ENCODE measurements around the gene SH3TC2. TPM values are rescaled to one million over a fixed set of nuclear protein-coding genes. Genes with fewer than 3 reads are reported as not detected.

Gene SH3TC2
- total RNA-seq, 1 donor from 2014 or later: not detected

DNA sequence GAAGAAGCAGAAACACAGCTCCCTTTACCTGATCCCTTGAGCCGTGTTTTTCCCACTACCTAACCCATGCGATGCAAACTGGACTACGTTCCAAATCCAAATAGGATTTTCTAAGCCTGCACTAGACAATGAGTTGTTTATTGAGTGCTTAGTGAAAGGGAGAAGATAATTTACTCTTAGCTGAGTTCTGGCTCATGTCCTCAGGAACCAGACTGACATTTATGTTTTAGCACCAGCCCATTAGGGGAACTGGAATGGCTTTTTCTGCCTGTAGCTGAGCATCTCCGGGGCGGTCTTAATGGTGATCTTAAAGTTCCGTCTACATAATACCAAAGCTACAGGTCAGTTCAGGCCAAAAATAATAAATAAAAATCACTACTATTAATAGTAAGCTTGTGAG is 81.5 kb downstream of the SH3TC2 start:
- Mint-ChIP-seq H3K27me3 (peaks cover 5% of the 10 kb centered on the region), H3K36me3 (ENCODE audit: low read depth) (no peaks in the 10 kb centered on the region), H3K4me3 (no peak overlapping the region), H3K27ac (no peak overlapping the region), H3K9me3 (peaks cover 7% of the 10 kb centered on the region), H3K4me1 (no peaks in the 10 kb centered on the region)
- TF ChIP-seq, protein P1, sequence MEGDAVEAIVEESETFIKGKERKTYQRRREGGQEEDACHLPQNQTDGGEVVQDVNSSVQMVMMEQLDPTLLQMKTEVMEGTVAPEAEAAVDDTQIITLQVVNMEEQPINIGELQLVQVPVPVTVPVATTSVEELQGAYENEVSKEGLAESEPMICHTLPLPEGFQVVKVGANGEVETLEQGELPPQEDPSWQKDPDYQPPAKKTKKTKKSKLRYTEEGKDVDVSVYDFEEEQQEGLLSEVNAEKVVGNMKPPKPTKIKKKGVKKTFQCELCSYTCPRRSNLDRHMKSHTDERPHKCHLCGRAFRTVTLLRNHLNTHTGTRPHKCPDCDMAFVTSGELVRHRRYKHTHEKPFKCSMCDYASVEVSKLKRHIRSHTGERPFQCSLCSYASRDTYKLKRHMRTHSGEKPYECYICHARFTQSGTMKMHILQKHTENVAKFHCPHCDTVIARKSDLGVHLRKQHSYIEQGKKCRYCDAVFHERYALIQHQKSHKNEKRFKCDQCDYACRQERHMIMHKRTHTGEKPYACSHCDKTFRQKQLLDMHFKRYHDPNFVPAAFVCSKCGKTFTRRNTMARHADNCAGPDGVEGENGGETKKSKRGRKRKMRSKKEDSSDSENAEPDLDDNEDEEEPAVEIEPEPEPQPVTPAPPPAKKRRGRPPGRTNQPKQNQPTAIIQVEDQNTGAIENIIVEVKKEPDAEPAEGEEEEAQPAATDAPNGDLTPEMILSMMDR (IDR thresholded peaks at IDR 0.05): no peak
- no peak for ATAC-seq (ENCODE audit: low read depth)
- ChIA-PET CTCF (interaction anchor here (1.1 to 1.4 kb wide), 2 partner anchors 24 to 240 kb away, joined by 3 to 5 read pairs; no protein-coding TSS in a partner anchor), POLR2A (no interaction called here)
- no peak for DNase-seq
- intact Hi-C loops (cut with micrococcal nuclease): no loop called here

DNA sequence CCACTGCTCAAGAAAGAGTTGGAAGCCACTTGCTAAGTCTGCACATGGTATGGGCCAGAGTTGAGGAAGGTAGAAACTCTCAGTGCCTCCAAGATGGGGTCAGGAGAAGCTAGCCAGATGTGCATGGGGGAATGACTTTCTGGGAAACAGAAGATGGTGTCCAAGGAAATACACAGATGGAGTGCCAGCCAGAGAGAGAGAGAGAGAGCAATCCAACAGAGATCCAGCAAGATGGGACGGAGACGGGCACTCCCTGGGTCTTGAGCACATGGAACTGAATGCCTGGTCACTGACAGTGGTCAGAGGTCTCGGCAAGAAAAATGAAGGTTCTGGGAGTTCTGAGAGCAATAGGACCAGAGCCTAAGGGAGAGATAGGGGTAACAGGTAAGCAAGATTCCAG is 82.1 kb downstream of the SH3TC2 start:
- CTCF ChIA-PET: interaction anchor here (0.8 to 1.1 kb wide), 2 partner anchors 23 to 247 kb away, joined by 3 to 5 read pairs; no protein-coding TSS in a partner anchor
- H3K27ac Mint-ChIP-seq: no peak overlapping the region
- intact Hi-C loops (cut with micrococcal nuclease): no loop called here
- ATAC-seq (ENCODE audit: low read depth): no peak
- H3K4me1 Mint-ChIP-seq: no peaks in the 10 kb centered on the region
- POLR2A ChIA-PET: no interaction called here
- H3K4me3 Mint-ChIP-seq: no peak overlapping the region
- TF ChIP-seq, protein P1 (IDR thresholded peaks at IDR 0.05): no peak
- DNase-seq: no peak
- no peaks in the 10 kb centered on the region for H3K36me3 Mint-ChIP-seq (ENCODE audit: low read depth)
- peaks cover 5% of the 10 kb centered on the region for H3K27me3 Mint-ChIP-seq
- peaks cover 7% of the 10 kb centered on the region for H3K9me3 Mint-ChIP-seq

DNA sequence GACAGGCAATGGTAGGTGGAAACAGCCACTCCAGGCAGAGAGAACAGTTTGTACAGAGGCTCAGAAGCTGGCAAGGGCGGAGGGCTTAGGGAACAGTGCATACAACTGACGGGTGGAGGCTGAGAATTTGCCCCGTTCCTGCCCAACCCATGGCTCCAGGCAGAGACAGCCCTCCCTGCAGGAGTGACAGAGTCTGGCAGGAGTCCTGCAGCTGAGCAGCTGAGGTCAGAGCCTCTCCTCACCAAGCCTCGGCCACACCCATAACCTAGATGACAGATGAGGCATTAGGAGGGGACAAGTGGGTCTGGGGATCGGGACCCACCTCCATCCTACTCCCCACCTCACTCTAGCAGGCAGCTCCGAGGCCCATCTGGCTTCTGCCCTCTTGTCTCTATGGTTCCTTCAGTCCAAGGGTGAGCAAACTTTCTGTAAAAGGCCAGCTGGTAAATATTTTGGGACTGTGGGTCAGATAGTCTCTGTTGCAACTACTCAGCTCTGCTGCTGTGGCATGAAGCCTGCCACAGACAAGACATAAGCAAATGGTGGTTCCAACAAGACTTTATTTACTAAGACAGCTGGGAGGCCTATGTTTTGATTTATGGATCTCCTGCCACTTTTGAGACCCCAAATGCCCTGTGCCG is 83.7 kb downstream of the SH3TC2 start:
- no peak for DNase-seq
- no peak overlapping the region for H3K27ac Mint-ChIP-seq
- ChIA-PET POLR2A (no interaction called here), CTCF (interaction anchor here (3.0 kb wide), 1 partner anchor 22 kb away, joined by 9 read pairs; no protein-coding TSS in a partner anchor)
- ATAC-seq (ENCODE audit: low read depth): no peak
- TF ChIP-seq, protein P1 (IDR thresholded peaks at IDR 0.05): no peak
- peaks cover 5% of the 10 kb centered on the region for H3K27me3 Mint-ChIP-seq
- no peak overlapping the region for H3K4me3 Mint-ChIP-seq
- peaks cover 4% of the 10 kb centered on the region for H3K9me3 Mint-ChIP-seq
- no peaks in the 10 kb centered on the region for H3K4me1 Mint-ChIP-seq
- intact Hi-C loops (cut with micrococcal nuclease): no loop called here
- no peaks in the 10 kb centered on the region for H3K36me3 Mint-ChIP-seq (ENCODE audit: low read depth)

DNA sequence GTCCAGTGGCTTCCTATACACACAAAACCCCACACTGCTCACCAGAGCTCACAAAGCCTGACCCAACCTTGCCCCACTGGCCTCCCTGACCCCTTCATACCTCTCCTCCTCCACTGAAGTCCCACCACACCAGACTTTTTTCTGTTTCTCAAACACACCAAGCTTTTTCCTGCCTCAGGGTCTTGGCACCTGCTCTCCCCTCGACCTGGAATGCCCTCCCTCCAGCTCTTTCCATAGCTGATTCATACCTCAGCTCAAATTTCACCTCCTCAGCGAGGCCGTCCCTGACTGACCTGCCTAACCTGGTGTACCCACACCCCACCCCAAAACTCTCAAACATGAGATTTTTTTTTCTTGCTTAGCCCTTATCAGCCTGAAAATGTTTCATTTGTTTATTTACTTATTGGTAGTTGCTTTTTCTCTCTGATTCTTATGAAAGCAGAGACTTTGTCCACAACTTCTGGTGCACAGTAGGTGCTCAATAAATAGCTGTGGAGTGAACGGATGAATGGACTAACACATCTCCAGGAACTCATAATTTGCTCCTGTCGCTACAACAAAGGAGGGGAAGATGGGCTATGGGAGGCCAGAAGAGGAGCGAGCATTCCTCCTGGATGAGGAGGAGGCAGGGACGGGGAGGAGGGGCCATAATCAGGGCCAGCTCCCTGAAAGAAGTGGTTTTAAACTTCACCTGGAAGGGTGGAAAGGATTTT is 84.3 kb downstream of the SH3TC2 start:
- DNase-seq: no peak
- intact Hi-C loops (cut with micrococcal nuclease): no loop called here
- POLR2A ChIA-PET: no interaction called here
- TF ChIP-seq, protein P1 (IDR thresholded peaks at IDR 0.05): no peak
- Mint-ChIP-seq H3K4me3 (no peak overlapping the region), H3K36me3 (ENCODE audit: low read depth) (no peaks in the 10 kb centered on the region), H3K4me1 (no peaks in the 10 kb centered on the region), H3K9me3 (no peaks in the 10 kb centered on the region), H3K27ac (no peak overlapping the region), H3K27me3 (peaks cover 5% of the 10 kb centered on the region)
- no peak for ATAC-seq (ENCODE audit: low read depth)
- CTCF ChIA-PET: interaction anchor here (1.7 to 3.0 kb wide), 2 partner anchors 21 to 248 kb away, joined by 4 to 9 read pairs; no protein-coding TSS in a partner anchor

Data from activated B cell treated with CpG ODN at 0.5 μM for 24 hours (primary cell).